ENCODE measurements around the gene ANAPC1.

- TF ChIP-seq EZH2 (IDR thresholded peaks at IDR 0.05; ENCODE audit: low read length, unreplicated experiment) (no peak), CTCF (conservative IDR thresholded peaks at IDR 0.05; ENCODE audit: low read depth, low read length) (no peak)
Observed at GRCh38 chr2:111909079-111909478, 25.1 kb upstream of the ANAPC1 start.
